Psoas muscle (tissue), 8 donors: ENCODE data around the gene TLK1. TPM values are rescaled to one million over a fixed set of nuclear protein-coding genes. Genes with fewer than 3 reads are reported as not detected.

Experiments used
- ATAC-seq, 4 donors: fragments of 200-7000 bp; cut with Tn5 transposase; one replicate each; pipeline ENCODE4 v1.9.1; 2020; ENCODE audit warnings: moderate library complexity in 3 of 4, mild to moderate bottlenecking in 2 of 4
- DNase-seq, 2 donors: peaks; one replicate each; pipeline ENCODE4 v3.0.0-alpha.2; 2020
- H3K27ac ChIP-seq: fragments of 200-600 bp; one replicate; pipeline ENCODE4 v1.8.0; 2022
- H3K27me3 ChIP-seq, 3 donors: fragments of 200-600 bp in 1 of 3; one replicate each; pipeline versions ENCODE4 v1.6.1 to v1.8.0; 2013 to 2022; ENCODE audit warnings: low read length in 2 of 3, mild to moderate bottlenecking in 2 of 3, moderate library complexity in 1 of 3; ENCODE audit not compliant: insufficient read depth in 3 of 3
- H3K36me3 ChIP-seq, 2 donors: fragments of 200-600 bp in 1 of 2; one replicate each; pipeline versions ENCODE4 v1.6.1 to v1.8.0; 2013 to 2022; ENCODE audit warnings: low read depth in 1 of 2, mild to moderate bottlenecking in 1 of 2, moderate library complexity in 1 of 2; ENCODE audit not compliant: insufficient read depth in 1 of 2
- H3K4me1 ChIP-seq: fragments of 200-600 bp; one replicate; pipeline ENCODE4 v1.8.0; 2022
- H3K4me3 ChIP-seq: fragments of 200-600 bp; one replicate; pipeline ENCODE4 v1.8.0; 2022; ENCODE audit warnings: mild to moderate bottlenecking
- H3K9me3 ChIP-seq: fragments of 200-600 bp; one replicate; pipeline ENCODE4 v1.8.0; 2022
- WGBS, 3 donors: extraction: QIAGEN DNeasy Blood & Tissue Kit; methylation state at CpG; one replicate each; pipeline versions ENCODE4 v1.1.6 to v1.1.7; 2013; 5-methylcytosine and 5-hydroxymethylcytosine counted together
- intact Hi-C, 2 donors: fragments of 100-400 bp; cut with DNase I; formaldehyde crosslinking; loops; one replicate each; pipeline versions ENCODE4 v1.11.0 to v1.14.2; 2022
- polyA plus RNA-seq, 3 donors: library from polyadenylated mRNA; stranded (reverse); fragments of 200-250 nt; gene quantifications; one replicate each; pipeline ENCODE4 v1.2.3, GENCODE V29; 2013
- total RNA-seq, 4 donors: library from RNA; stranded (reverse); fragmentation: NEBNext Ultra II Directional in 2 of 4; extraction: Animal tissue kit (Norgen Biotek cat#: 25700) in 2 of 4; gene quantifications; one replicate each; pipeline versions ENCODE4 v1.2.1 to v1.2.4, GENCODE V29; 2021 to 2023
- TF ChIP-seq, protein P1 (sequence below): fragments of 200-600 bp; IDR thresholded peaks from one replicate; pipeline ENCODE4 v1.8.0; 2022; ENCODE audit warnings: antibody characterized with exemption
- donor health status: healthy with polysubstance abuse.
- donor health status: DM: no; HTN: no; CAD: no; lungs with moderate emphysema.
- donor health status: Bipolar disorder and iron deficiency.
- donor health status: healthy.
- donor health status: DM: yes; HTN: yes; CAD: no.
- donor health status: DM: no; HTN: no; CAD: no.
- donor health status: DM: no; HTN: no; CAD: no.
- donor health status: DM: yes; HTN: yes; CAD: no.

Gene TLK1
- total and polyA plus RNA-seq, 7 donors, result 4.4 to 22.2 (median 17.5) TPM

DNA sequence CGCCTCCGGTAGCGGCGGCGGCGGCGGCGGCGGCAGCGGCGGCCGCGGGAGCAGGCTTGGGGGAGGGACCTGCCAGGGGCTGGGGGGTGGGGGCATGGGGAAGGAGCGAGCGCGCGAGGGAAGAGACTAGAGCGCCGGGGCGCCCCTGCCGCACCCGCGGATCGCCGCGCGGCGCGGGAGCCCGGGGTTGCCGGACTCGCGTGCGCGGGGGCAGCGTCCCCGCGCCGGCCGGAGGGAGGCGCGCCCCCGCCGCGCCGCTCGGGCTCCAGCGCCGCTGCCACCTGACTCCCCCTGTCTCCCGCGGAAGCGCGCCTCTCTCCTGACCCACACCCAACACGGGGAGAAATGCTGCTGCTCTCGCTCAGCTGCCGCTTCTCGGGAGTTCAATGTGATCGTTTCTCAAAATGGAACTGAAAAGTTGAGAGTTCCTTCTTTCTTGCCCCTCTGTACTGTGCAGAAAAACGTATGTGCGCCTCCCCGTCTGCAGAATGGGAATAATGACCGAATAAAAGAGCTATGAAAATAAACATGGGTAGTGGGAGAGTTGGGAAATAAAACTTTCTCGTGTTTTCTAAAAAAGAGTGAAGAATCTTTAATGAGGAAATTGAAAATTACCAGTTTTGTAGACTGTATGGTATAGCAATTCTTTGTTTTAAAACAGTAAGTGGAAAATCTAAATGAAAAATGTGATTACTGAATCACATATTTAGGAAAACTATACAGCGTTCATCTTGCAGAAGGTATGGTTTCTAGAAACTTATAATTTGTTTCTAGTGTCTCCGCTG lies 455 bp upstream of the TLK1 start:
- ATAC-seq, result peak; percentile 83 to 87 (median 85)
- peak; percentile 80 to 87 for DNase-seq

DNA sequence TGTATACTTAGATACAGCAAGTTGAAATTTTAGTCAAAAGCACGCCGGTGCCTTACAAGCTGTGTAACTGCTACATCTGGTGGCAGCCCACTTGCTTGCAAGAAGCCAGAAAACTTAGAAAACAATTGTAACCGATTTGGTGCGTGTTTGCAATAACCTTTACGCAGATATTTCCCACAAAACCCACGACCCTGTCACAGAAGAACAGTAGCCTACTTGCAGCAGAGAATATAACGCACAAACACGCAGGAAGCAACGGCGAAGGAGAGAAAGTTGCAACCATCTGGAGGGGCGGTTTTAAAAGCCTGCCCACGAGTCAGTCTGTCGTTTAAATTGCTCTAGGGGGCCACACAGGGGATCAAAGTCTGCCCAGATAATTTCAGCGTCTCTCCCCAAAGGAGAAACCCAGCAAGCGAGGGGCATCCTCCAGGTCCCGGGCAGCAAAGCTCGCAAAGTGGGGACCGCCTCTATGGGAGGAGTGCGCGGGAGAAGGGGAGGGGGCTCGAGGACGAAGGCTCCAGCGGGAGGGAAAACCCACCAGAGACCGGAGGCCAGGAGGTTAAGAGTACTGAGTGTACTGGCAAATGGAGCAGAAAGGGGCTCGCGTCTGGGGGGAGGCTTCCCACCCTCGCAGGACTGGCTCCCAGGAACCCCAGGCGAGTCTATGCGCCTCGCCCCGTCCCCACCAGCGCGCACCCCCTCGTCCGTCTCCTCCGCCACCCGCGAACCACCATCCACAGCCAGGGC lies 1.1 kb downstream of the TLK1 start:
- Histone ChIP-seq H3K4me1 (peaks cover 34% of the 10 kb centered on the region), H3K27me3 (no peaks in the 10 kb centered on the region), H3K36me3 (no peaks in the 10 kb centered on the region), H3K4me3 (peak overlapping the region; percentile 82), H3K27ac (peak overlapping the region; percentile 93), H3K9me3 (no peaks in the 10 kb centered on the region)
- 0 to 2% (median 1%) methylated on average over 24 to 38 of the region's 38 CpGs for WGBS, 3 donors
- TF ChIP-seq, protein P1, sequence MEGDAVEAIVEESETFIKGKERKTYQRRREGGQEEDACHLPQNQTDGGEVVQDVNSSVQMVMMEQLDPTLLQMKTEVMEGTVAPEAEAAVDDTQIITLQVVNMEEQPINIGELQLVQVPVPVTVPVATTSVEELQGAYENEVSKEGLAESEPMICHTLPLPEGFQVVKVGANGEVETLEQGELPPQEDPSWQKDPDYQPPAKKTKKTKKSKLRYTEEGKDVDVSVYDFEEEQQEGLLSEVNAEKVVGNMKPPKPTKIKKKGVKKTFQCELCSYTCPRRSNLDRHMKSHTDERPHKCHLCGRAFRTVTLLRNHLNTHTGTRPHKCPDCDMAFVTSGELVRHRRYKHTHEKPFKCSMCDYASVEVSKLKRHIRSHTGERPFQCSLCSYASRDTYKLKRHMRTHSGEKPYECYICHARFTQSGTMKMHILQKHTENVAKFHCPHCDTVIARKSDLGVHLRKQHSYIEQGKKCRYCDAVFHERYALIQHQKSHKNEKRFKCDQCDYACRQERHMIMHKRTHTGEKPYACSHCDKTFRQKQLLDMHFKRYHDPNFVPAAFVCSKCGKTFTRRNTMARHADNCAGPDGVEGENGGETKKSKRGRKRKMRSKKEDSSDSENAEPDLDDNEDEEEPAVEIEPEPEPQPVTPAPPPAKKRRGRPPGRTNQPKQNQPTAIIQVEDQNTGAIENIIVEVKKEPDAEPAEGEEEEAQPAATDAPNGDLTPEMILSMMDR, result peak; percentile 40
- DNase-seq (no peak), ATAC-seq (peak; percentile 16 to 36 (median 23))
- intact Hi-C loops, result loop anchor here (5.0 kb wide), 3 partner anchors 187 to 273 kb away; partner anchors contain the start of genes DCAF17 (in 2 of the 2) and METTL8 (in 2 of the 2)

More for the DNA sequence above, 455 bp upstream of the TLK1 start:
- Histone ChIP-seq H3K27me3 (no peaks in the 10 kb centered on the region), H3K4me1 (peaks cover 19% of the 10 kb centered on the region), H3K9me3 (no peaks in the 10 kb centered on the region), H3K27ac (peak overlapping the region; percentile 93), H3K36me3 (no peaks in the 10 kb centered on the region), H3K4me3 (peak overlapping the region; percentile 82)
- intact Hi-C loops, result loop anchor here (5.0 kb wide), 2 partner anchors 189 to 271 kb away; partner anchors contain the start of genes DCAF17 (in 2 of the 2) and METTL8 (in 2 of the 2)
- WGBS, 3 donors, result 2 to 4% (median 2%) methylated on average over 18 to 65 of the region's 65 CpGs
- TF ChIP-seq, protein P1, result no peak

- peak overlapping the region; percentile 93 for H3K27ac ChIP-seq
- ATAC-seq, result peak in 1 of 4 donors; percentile 4
These were observed 1.8 kb downstream of the TLK1 start for GRCh38 chr2:171158790-171159371.

More at GRCh38 chr2:171158790-171159371, 1.8 kb downstream of the TLK1 start:
- H3K27me3 ChIP-seq, result no peaks in the 10 kb centered on the region
- peaks cover 38% of the 10 kb centered on the region for H3K4me1 ChIP-seq
- H3K9me3 ChIP-seq, result no peaks in the 10 kb centered on the region
- intact Hi-C loops, result loop anchor here in 1 of 2 donors (5.0 kb wide), 1 partner anchor 227 kb away; no protein-coding TSS in a partner anchor
- peak overlapping the region; percentile 82 for H3K4me3 ChIP-seq
- no peaks in the 10 kb centered on the region for H3K36me3 ChIP-seq
- TF ChIP-seq, protein P1, result no peak
- no peak for DNase-seq
- 9 to 13% (median 10%) methylated on average over 15 of the region's 15 CpGs for WGBS, 3 donors
